Heart right ventricle (tissue), 16 donors: ENCODE data around the gene QKI. TPM values are rescaled to one million over a fixed set of nuclear protein-coding genes. Genes with fewer than 3 reads are reported as not detected.

Source experiments
- ATAC-seq, 8 donors: fragments of 200-7000 bp; cut with Tn5 transposase; one replicate each; pipeline ENCODE4 v1.9.1; 2020; ENCODE audit warnings: mild to moderate bottlenecking in 8 of 8, moderate library complexity in 8 of 8, moderate number of reproducible peaks in 1 of 8
- DNase-seq, 2 donors: peaks; one replicate each; pipeline ENCODE4 v3.0.0-alpha.2; 2020
- H3K27ac ChIP-seq, 10 donors: fragments of 200-600 bp; sonication (generic) in 2 of 10; one replicate each; pipeline versions ENCODE4 v1.5.0 to v1.8.0; 2020 to 2022; ENCODE audit warnings: mild to moderate bottlenecking in 3 of 10
- H3K27me3 ChIP-seq, 7 donors: fragments of 200-600 bp; one replicate each; pipeline ENCODE4 v1.8.0; 2021 to 2022; ENCODE audit warnings: mild to moderate bottlenecking in 2 of 7
- H3K36me3 ChIP-seq, 9 donors: fragments of 200-600 bp; sonication (generic) in 1 of 9; one replicate each; pipeline versions ENCODE4 v1.5.0 to v1.8.0; 2020 to 2022; ENCODE audit warnings: mild to moderate bottlenecking in 2 of 9
- H3K4me1 ChIP-seq, 9 donors: fragments of 200-600 bp; sonication (generic) in 1 of 9; one replicate each; pipeline versions ENCODE4 v1.5.0 to v1.8.0; 2020 to 2022; ENCODE audit warnings: mild to moderate bottlenecking in 4 of 9
- H3K4me3 ChIP-seq, 10 donors: fragments of 200-600 bp; sonication (generic) in 2 of 10; one replicate each; pipeline versions ENCODE4 v1.5.0 to v1.8.0; 2020 to 2022; ENCODE audit warnings: mild to moderate bottlenecking in 7 of 10, moderate library complexity in 2 of 10
- H3K9me3 ChIP-seq, 11 donors: fragments of 200-600 bp in 10 of 11; sonication (generic) in 2 of 11; one replicate each; pipeline versions ENCODE4 v1.5.0 to v1.8.0; 2013 to 2022; ENCODE audit warnings: mild to moderate bottlenecking in 2 of 11, control low read depth in 1 of 11, moderate library complexity in 1 of 11
- WGBS, 2 donors: extraction: QIAGEN DNeasy Blood & Tissue Kit; methylation state at CpG; one replicate each; pipeline ENCODE4 v1.1.7; 2013; ENCODE audit warnings: inconsistent platforms in 1 of 2; 5-methylcytosine and 5-hydroxymethylcytosine counted together
- intact Hi-C, 10 donors: fragments of 100-400 bp; cut with DNase I; formaldehyde crosslinking; loops; one replicate each; pipeline versions ENCODE4 v1.11.1 to v1.14.2; 2022
- polyA plus RNA-seq, 2 donors: library from polyadenylated mRNA; stranded (reverse); fragments of 200-250 nt; gene quantifications; one replicate each; pipeline ENCODE4 v1.2.3, GENCODE V29; 2013
- total RNA-seq, 10 donors: library from RNA; stranded (reverse); fragmentation: NEBNext Ultra II Directional in 3 of 10; extraction: Animal tissue kit (Norgen Biotek cat#: 25700) in 3 of 10; gene quantifications; one replicate each; pipeline versions ENCODE4 v1.2.1 to v1.2.4, GENCODE V29; 2021 to 2023
- TF ChIP-seq, protein P1 (sequence below), 9 donors: fragments of 200-600 bp; sonication (generic) in 2 of 9; IDR thresholded peaks; one replicate each; pipeline versions ENCODE4 v1.5.0 to v1.8.0; 2021 to 2022; ENCODE audit warnings: antibody characterized with exemption in 9 of 9, mild to moderate bottlenecking in 5 of 9, moderate library complexity in 1 of 9
- donor health status: Arrhythmogenic right ventricular cardiomyopathy.
- donor health status: ischemic (EF 13 %, LVEDD 7.1; RV severe dilation, severe dysfunction).
- donor health status: healthy with polysubstance abuse.
- donor health status: DM: no; HTN: yes; CAD: no.
- donor health status: DM: no; HTN: no; CAD: no.
- donor health status: ischemic (EF 25% LVEDD 6.9; RV normal size, moderate dysfunction).
- donor health status: ischemic (EF 25% LVEDD 5.7; RV mildly dilated, moderate dysfunction).
- donor health status: healthy.
- donor health status: DM: yes; HTN: yes; CAD: no.
- donor health status: Ischemic cardiomyopathy.
- donor health status: ischemic (EF 35%, LVEDD 5.7; RV mildly dilated, moderate dysfunction).
- donor health status: nonischemic (EF 11% LVEDD 7.7; RV severe dilation, severe dysfunction).
- donor health status: DM: yes; HTN: yes; CAD: no.
- donor health status: PGD.
- donor health status: ischemic (EF 29% LVEDD 5.4; RV normal size, mild dysfunction).
- donor health status: nonischemic (EF 23%, LVEDD 6.1; RV moderate dilation, normal function).

The QKI gene
- total and polyA plus RNA-seq, 12 donors = 74.7 to 551 (median 493) TPM

- Histone ChIP-seq H3K27ac (no peak overlapping the region), H3K36me3 (peaks cover 0 to 12% (median 0%) of the 10 kb centered on the region in 9 donors), H3K27me3 (no peaks in the 10 kb centered on the region), H3K4me3 (no peak overlapping the region), H3K4me1 (peaks cover 10 to 100% (median 94%) of the 10 kb centered on the region in 9 donors), H3K9me3 (no peaks in the 10 kb centered on the region)
- 16 to 29% methylated on average over 4 of the region's 4 CpGs for WGBS, 2 donors
- intact Hi-C loops = loop anchor here in 1 of 10 donors (10.0 kb wide), 1 partner anchor 88 kb away; no protein-coding TSS in a partner anchor
- ATAC-seq (no peak), DNase-seq (no peak)
- TF ChIP-seq, protein P1, sequence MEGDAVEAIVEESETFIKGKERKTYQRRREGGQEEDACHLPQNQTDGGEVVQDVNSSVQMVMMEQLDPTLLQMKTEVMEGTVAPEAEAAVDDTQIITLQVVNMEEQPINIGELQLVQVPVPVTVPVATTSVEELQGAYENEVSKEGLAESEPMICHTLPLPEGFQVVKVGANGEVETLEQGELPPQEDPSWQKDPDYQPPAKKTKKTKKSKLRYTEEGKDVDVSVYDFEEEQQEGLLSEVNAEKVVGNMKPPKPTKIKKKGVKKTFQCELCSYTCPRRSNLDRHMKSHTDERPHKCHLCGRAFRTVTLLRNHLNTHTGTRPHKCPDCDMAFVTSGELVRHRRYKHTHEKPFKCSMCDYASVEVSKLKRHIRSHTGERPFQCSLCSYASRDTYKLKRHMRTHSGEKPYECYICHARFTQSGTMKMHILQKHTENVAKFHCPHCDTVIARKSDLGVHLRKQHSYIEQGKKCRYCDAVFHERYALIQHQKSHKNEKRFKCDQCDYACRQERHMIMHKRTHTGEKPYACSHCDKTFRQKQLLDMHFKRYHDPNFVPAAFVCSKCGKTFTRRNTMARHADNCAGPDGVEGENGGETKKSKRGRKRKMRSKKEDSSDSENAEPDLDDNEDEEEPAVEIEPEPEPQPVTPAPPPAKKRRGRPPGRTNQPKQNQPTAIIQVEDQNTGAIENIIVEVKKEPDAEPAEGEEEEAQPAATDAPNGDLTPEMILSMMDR (IDR thresholded peaks at IDR 0.05) = no peak
Observed at GRCh38 chr6:163446549-163446948, 32.0 kb downstream of the QKI start.

DNA sequence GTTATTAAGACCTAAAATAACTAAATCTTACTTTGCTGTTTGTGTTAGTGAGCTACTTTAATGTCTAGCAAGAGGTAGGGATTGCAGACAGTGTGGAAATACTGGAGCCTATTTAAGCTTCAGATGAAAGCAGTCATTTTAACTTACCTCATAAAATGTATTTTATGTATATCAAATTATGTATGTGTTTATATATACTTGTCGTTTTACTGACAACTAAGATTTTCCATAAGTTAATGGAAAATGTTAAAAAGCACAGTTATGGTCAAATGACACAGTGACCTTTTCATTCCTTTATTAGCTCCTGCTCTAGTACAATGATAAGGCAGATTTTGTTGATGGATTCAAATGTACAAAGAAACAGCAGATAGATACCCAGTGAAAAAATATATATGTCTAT is 34.6 kb downstream of the QKI start:
- WGBS, 2 donors = 8 to 18% methylated on average over 1 of the region's 1 CpG
- intact Hi-C loops = loop anchor here in 1 of 10 donors (10.0 kb wide), 1 partner anchor 86 kb away; no protein-coding TSS in a partner anchor
- H3K4me1 ChIP-seq = peaks cover 3 to 100% (median 95%) of the 10 kb centered on the region in 9 donors

DNA sequence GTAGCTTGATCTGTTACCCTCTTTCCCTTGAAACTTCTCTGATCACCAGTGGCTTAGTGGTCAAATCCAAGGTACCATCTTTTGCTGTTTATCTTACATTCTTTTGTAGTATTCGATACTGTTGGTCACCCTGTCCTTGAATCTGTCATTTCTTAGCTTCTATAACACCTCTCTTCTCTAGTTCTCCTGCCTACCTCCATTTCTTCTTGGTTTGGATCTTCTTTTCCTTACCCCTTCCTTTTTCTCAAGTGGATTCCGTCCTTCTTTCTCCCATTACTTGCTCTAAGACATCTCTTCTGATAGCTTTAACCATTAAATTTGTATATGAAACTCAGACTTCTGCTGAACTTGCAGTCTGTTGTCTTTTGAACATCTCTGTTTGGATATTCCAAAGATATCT is 39.9 kb downstream of the QKI start:
- ATAC-seq = no peak
- H3K4me1 ChIP-seq = peaks cover 7 to 99% (median 92%) of the 10 kb centered on the region in 9 donors

More for the DNA sequence above, 34.6 kb downstream of the QKI start:
- no peaks in the 10 kb centered on the region for H3K9me3 ChIP-seq
- peak overlapping the region in 3 of 10 donors; percentile 1 to 12 (median 11) for H3K27ac ChIP-seq
- ATAC-seq = no peak
- H3K4me3 ChIP-seq = no peak overlapping the region
- peaks cover 0 to 12% (median 0%) of the 10 kb centered on the region in 9 donors for H3K36me3 ChIP-seq
- H3K27me3 ChIP-seq = no peaks in the 10 kb centered on the region
- no peak for DNase-seq
- TF ChIP-seq, protein P1 (IDR thresholded peaks at IDR 0.05) = no peak

DNA sequence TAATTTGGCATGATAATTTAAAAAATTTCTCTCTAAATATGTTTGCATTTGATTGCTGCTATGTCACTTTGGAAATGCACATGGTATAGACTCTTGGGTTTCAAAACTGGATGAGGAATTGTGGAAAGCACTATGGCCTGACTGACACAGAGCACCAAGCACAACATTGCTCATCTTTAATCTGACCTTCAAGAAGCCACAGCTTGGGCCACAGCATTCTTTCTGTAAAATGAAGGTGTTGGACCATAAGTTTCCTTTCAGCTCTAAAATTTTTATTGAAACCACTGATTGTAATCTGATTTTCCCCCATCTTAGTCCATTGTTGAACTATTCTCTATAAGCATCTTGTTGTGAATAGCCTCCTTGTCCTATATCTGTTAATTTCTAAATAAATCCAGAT is 41.0 kb downstream of the QKI start:
- ATAC-seq = no peak
- H3K27ac ChIP-seq = no peak overlapping the region
- intact Hi-C loops = no loop called here
- no peak for DNase-seq
- no peak overlapping the region for H3K4me3 ChIP-seq
- H3K4me1 ChIP-seq = peaks cover 7 to 100% (median 96%) of the 10 kb centered on the region in 9 donors
- no peaks in the 10 kb centered on the region for H3K27me3 ChIP-seq
- no peaks in the 10 kb centered on the region for H3K9me3 ChIP-seq
- peaks cover 0 to 31% (median 0%) of the 10 kb centered on the region in 9 donors for H3K36me3 ChIP-seq
- TF ChIP-seq, protein P1 (IDR thresholded peaks at IDR 0.05) = no peak

More for the DNA sequence above, 39.9 kb downstream of the QKI start:
- Histone ChIP-seq H3K27ac (no peak overlapping the region), H3K4me3 (no peak overlapping the region), H3K9me3 (no peaks in the 10 kb centered on the region), H3K36me3 (peaks cover 0 to 31% (median 0%) of the 10 kb centered on the region in 9 donors), H3K27me3 (no peaks in the 10 kb centered on the region)
- intact Hi-C loops = loop anchor here in 1 of 10 donors (5.0 kb wide), 1 partner anchor 48 kb away; no protein-coding TSS in a partner anchor
- WGBS, 2 donors = 52 to 63% methylated on average over 2 of the region's 2 CpGs
- no peak for DNase-seq
- TF ChIP-seq, protein P1 (IDR thresholded peaks at IDR 0.05) = no peak
